ENCODE measurements around the gene LRP8.

LRP8 gene

GRCh38 chr1:53340660-53341520 lies 13.0 kb upstream of the LRP8 start:
- peak; percentile 27 for DNase-seq (ENCODE audit: low read depth in 2 of 2)

GRCh38 chr1:53339736-53340635 lies 12.1 kb upstream of the LRP8 start:
- no peak for DNase-seq (ENCODE audit: low read depth in 2 of 2)

DNA sequence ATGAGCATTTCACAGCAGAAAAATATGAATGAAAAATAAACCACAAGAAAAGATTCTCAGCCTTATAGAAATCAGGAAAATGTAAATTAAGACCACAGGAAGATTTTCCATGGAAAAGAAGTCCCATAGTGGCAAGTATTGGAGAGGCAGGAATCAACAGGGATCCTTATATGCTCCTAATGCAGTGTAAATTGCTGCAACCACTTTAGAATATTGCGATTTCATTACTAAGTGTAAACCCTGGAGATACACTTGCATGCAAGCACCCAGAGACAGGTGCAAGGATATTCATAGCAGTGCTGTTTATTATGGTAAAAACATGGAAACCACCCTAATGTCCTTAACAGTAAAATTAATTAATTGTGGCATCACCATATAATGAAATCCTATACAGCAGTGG lies 10.6 kb upstream of the LRP8 start:
- DNase-seq (ENCODE audit: low read depth in 2 of 2) = no peak

DNA sequence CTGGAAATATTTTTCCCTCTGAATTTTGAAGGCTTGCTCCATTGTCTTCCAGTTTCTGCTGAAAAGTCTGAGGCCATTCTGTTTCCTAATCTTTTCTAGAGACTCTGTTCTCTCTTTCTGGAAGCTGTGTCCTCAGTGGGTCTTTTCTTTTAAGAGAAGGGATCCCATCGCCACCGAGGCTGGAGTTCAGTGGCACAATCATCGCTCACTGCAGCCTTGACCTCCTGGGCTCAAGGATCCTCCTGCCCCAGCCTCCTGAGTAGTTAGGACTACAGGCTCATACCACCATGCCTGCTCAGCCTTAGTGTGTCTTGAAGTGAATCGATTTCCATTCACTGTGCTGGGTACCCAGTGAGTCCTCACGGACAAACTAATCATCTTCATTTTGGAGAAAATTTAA lies 9.6 kb upstream of the LRP8 start:
- DNase-seq (ENCODE audit: low read depth in 2 of 2) = no peak

- no peak for DNase-seq (ENCODE audit: low read depth in 2 of 2)
These were observed 8.3 kb upstream of the LRP8 start for GRCh38 chr1:53336146-53336545.

GRCh38 chr1:53335661-53336060 lies 7.8 kb upstream of the LRP8 start:
- DNase-seq (ENCODE audit: low read depth in 2 of 2) = no peak

DNA sequence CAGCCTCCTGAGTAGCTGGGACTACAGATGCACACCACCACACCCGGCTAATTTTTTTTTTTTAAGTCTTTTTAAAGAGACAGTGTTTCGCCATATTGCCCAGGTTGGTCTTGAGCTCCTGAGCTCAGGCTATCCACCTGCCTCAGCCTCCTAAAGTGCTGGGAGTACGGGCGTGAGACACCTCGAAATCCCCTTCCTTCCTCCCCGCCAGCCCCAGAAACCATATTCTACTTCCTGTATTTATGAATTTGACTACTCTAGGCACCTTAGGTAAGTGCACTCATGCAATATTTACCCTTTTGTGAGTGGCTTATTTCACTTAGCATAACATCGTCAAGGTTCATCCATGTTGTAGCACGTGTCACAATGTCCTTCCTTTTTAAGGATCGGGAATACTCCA lies 6.9 kb upstream of the LRP8 start:
- DNase-seq (ENCODE audit: low read depth in 2 of 2) = no peak

- no peak for DNase-seq (ENCODE audit: low read depth in 2 of 2)
These were observed 6.4 kb upstream of the LRP8 start for GRCh38 chr1:53334312-53334711.

DNA sequence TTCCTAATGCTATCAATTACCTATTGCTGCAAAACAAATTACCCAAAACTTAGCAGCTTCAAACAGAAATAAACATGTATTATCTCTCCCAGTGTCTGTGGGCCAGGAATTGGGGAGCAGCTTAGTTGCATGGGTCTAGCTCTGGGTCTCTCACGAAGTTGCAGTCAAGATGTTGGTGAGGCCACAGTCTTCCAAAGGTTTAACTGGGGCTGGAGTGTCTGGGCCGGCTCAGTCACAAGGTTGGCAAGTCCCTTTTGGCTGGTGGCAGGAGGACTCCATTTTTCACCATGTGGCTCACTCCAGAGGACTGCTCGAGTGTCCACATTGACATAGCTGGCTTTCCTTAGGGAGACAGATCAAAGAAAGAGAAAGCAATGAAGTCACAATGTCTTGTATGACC lies 5.0 kb upstream of the LRP8 start:
- no peak for DNase-seq (ENCODE audit: low read depth in 2 of 2)

- DNase-seq (ENCODE audit: low read depth in 2 of 2) = no peak
These were observed 4.3 kb upstream of the LRP8 start for GRCh38 chr1:53332186-53332564.

- DNase-seq (ENCODE audit: low read depth in 2 of 2) = no peak
These were observed 3.7 kb upstream of the LRP8 start for GRCh38 chr1:53331446-53332185.

DNA sequence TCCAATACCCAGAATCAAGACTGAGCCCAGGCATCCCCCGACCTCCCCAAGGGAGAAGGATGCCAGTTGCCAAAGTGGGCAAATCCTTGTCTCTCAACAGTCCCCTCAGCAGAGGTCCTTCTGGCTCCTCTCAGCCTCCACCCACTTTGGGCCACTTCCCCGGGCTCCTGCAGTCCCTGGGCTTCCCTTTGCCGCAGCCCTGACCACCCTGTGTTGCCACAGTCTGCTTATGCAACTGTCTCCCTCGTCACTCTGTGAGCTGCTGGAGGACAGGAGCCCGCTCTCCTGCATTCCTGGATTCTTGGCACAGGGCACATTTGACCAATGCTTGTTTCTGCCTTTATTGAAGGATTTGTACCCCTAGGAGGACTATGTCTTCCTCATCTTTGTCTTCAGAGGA lies 2.9 kb upstream of the LRP8 start:
- DNase-seq (ENCODE audit: low read depth in 2 of 2) = no peak

- DNase-seq (ENCODE audit: low read depth in 2 of 2) = no peak
These were observed 950 bp upstream of the LRP8 start for GRCh38 chr1:53328541-53329499.

- DNase-seq (ENCODE audit: low read depth in 2 of 2) = peak; percentile 27 to 41
These were observed 522 bp downstream of the LRP8 start for GRCh38 chr1:53327182-53327913.

DNA sequence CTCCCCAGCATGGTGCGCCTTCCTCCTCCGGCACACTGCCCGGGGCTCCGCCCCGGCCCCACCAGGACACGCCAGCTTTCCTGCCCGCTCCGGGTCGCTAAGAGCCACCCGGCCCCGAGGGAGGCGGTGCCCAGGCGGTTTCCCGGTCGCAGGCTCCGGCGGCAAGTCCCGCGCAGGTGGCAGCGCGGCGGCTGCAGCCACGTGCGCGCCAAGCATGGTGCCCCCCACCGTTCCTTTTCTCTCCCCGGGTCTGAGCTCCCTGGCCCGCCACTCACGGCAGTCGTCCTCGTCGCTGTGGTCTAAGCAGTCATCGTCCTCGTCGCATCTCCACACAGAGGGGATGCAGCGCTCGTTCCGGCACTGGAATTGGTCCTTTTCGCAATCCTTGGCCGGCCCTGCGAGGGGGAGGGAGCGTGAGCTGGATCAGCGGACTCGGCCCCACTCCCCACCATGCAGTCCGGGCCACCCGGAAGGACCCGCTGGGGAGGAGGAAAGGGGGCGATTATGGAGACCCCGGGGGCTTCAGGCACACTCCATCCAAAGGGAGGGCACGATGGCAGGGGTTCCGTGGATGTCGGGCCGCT lies 1.2 kb downstream of the LRP8 start:
- peak in 1 of 2 donors; percentile 40 for DNase-seq (ENCODE audit: low read depth in 2 of 2)

- peak; percentile 91 to 94 for DNase-seq (ENCODE audit: low read depth in 2 of 2)
These were observed 1.7 kb downstream of the LRP8 start for GRCh38 chr1:53326088-53326597.

GRCh38 chr1:53325326-53326087 lies 2.4 kb downstream of the LRP8 start:
- no peak for DNase-seq (ENCODE audit: low read depth in 2 of 2)

- no peak for DNase-seq (ENCODE audit: low read depth in 2 of 2)
These were observed 3.1 kb downstream of the LRP8 start for GRCh38 chr1:53324728-53325297.

DNA sequence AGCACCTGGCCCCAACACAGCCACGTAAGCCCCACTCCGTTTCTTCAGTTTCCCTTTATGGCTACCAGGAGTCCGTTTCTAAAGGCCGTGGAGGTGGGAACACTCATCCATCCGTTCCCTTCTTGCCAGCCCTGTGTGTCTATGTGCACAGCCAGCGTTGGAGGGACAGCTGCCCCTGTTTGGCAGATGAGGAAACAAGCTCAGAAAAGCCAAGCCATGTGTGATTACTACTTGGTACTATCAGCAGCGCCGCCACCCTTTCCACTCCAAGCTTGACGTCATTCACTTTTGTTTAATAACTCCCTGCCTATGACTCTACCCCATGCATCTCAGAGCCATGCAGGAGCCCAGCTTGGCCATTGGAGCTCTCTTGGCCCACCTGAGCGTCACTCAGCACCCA lies 3.5 kb downstream of the LRP8 start:
- DNase-seq (ENCODE audit: low read depth in 2 of 2) = no peak
